ENCODE measurements around the gene RSPH9.

The RSPH9 gene

DNA sequence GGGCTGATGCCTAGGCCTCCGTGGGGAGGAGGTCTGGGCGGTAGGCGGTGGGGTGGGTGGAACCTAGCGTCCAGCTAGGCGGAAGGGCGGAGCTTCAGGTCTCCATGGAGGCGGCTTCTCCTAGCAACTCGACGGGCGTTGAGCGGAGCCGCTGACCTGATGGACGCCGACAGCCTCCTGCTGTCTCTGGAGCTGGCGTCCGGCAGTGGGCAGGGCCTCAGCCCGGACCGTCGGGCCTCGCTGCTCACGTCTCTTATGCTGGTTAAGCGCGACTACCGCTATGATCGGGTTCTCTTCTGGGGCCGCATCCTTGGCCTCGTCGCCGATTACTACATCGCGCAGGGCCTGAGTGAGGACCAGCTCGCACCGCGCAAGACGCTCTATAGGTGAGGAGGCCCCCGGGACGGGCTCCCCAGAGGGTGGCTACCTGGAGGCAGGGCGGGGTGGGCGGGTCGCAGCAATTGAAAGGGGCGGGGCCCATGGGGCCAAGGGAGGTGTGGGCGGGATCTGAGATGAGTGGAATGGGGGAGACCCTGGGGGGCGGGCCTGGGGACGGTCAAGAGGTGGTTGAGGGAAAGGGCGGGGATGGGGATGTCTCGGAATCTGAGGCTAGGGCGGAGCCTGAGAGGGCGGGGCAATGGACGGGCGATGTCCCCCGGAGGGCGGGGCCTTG, at the start of gene RSPH9:
RSPH9 (plus strand) TSS at position 97 of the 673 bp plus-strand sequence; CDS start at position 160, 63 bp downstream.
- DNase-seq: no peak

DNA sequence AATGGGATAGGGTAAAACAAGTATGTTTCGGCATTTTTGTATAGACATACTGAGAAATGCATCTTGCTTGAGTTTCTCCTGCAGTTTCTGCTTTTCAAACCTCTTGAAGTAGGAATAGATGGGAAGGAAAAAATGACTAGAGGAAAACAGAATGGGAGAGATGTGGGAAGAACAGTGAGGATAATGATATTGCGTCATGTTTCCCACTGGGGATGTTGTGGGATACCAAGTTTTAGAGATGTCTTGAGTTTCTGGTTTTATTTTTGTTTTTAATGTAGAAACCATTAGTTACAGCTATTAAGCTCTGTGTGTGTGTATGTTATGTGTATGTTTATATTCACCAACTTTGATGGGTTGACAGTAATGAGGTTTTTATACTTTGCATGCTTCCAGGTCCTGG, 44.2 kb upstream of the RSPH9 start:
- no peak for DNase-seq

DNA sequence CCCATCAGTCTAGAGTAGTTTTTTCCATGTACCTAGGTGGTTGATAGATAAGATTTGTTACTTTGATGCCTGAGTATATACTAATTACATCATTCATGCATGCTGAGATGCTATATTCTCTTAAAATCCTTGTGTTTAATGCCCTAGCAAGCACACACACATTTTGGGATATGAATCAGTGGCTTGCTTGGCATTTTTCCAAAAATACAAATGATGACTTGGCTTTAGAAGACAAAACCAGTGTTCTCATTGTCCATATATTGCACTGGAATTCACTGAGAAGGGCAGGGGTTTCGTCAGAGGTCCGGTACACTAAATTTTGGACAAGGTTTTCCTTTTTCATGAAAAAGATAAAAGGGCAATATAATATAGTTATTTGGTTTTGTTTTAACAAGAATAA, 40.7 kb upstream of the RSPH9 start:
- DNase-seq: no peak

GRCh38 chr6:43606019-43606418, 38.8 kb upstream of the RSPH9 start:
- DNase-seq: no peak

- peak; percentile 77 for DNase-seq
These were observed 36.5 kb upstream of the RSPH9 start for GRCh38 chr6:43608310-43608763.

DNA sequence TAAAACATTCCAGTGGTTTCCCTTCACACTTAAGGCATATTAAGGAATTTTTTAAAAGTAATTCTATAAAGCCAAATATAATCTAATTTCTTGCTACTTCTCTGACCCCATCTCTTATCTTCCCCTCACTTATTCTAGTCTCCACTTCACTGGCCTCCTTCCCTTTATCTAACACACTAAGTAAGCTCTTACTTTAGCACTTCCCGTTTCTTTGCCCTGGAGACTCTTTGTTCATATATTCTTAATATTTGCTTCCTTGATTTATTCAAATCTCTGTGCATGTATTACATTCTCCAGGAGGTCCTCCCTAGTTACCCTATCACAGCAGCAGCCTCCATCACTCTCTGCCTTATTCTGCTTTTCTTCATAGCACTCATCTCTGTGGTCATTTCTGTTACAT, 36.0 kb upstream of the RSPH9 start:
- DNase-seq: no peak

DNA sequence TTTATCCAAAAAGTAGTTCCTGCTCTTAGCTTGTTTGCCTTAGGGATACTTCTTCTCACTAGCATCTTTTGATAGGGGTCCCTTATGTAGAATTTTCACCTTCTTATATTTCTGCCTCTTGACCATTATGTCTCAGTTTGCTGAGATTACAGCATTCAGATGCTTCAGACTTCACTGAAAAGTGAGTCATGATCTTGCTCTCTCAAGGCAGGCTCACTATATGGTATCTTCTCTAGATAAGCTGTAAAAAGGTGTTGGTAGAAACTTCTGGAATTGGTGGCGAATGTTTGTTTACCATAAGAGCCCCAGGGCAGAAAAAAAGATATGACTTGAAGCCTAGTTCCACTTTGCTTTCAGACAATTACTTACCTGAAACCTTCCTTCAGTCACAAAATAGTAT, 35.4 kb upstream of the RSPH9 start:
- no peak for DNase-seq

DNA sequence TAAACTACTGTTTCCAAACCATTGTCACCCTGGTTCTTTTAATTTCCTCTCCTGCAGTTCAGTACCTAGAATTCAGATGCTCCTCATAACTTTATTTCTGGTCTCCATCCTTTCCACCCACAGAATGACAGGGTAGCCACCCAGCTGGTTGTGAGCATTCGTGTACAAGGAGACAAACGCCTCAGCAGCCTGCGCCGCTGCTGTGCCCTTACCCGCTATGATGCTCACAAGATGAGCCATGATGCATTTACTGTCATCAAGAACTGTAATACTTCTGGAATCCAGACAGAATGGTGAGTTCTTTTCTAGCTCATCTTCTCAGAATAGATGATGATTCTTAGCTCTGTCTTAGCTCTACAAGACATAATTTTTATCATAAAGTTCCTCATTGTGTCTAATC, 34.4 kb upstream of the RSPH9 start:
- DNase-seq: no peak

GRCh38 chr6:43613721-43614395, 31.0 kb upstream of the RSPH9 start:
- no peak for DNase-seq

- DNase-seq: no peak
These were observed 30.5 kb upstream of the RSPH9 start for GRCh38 chr6:43614396-43614730.

DNA sequence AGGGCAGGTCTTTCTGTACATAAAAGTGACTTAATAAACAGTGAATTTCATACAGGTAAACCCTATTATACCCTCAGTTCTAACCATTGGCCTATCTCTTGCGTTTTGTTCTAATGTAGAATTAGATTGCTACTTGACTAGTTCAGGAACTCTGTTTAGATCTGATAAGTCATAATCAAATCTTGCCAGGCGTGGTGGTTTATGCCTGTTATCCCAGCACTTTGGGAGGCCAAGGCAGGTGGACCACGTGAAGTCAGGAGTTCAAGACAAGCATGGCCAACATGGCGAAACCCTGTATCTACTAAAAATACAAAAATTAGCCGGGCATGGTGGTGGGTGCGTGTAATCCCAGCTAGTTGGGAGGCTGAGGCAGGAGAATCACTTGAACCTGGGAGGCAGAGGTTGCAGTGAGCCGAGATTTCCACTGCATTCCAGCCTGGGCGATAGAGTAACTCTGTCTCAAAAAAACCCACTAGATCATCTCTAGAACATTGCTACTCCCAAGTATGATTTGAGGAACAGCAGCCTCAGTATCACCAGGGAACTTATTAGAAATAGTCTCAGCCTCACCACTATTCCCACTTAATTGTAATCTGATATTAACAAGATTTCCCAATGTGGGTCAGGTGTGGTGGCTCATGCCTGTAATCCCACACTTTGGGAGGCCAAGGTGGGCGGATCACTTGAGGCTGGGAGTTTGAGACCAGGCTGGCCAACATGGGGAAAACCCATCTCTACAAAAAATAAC, 27.9 kb upstream of the RSPH9 start:
- DNase-seq: no peak

DNA sequence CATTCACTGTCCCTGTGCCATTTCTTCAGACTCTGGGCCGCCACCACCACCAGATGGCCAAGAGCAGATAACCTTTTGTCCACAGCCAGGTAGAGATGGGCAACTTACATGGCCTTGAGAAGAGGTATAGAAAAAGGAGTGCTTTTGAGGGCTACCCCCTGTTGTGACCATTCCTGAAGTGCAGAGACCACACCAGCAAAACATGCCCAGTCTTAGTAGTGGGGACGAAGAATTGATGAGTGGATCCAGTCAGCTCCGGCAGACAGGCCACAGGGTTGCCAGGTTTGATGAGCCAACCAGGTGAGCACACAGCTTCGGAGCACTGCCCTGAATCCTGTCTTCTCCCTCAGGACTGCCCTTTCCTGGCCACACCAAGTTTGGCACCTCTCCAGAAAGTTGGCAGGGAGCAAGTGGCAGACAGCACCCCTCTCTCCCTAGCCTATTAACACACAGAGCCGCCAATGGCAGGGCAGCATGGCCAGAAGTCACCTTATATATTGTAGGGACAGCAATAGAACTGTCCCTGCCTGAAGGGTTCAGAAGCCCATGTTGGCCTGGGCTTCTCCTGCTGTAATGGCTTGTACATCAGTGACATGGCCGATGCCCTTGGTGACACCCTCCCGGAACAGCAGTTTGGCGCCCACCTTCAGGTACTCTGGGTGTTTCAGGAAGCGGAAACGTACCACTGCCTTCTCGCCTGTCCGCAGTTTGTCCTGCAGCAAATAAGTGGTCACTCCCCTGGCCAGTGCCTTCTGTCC, 23.6 kb upstream of the RSPH9 start:
- no peak for DNase-seq

GRCh38 chr6:43621836-43622180, 23.0 kb upstream of the RSPH9 start:
- DNase-seq: no peak

DNA sequence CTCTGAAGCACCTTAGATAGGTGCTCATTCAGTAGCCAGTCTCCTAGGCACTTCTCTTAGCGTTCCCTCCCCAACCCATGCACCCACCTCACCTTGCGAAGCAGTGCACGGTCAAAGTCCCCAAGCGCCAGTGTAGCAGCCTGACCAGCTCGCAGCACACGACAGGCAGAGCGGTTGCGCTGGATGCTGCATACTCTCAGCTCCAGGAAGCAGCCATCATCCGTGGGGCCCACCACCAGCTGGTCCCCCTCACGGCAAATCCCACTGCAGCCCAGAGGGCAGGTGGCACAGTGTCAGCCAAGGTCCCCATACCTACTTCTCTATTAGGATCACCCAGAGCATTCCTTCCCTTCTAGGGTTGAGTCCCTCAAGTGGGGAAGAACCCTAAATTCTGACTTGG, 22.3 kb upstream of the RSPH9 start:
- no peak for DNase-seq

GRCh38 chr6:43623880-43624785, 20.7 kb upstream of the RSPH9 start:
- DNase-seq: no peak

DNA sequence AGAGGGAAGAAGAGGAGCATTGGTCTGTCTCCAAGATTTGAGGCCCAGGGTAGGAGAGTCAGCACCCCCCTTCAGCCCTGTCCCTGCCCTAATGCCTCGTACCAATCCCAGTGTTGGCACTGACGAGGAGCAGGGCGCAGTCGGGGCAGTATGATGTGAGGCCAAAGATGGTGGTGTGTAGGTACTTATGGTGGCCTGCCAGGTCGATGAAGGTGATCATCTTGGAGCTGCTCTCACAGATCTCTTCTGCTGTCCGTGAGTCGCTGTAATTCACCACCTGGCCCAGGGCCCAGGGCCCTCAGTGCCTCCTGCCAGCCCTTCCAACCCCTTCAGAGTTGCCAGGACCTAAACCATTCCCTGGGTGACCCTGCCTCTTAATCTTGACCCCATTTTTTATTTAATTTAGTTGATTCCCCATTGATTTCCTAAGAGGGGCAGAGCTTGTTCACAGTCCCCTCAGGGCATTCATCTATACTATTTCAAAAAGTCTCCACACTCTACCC, 20.0 kb upstream of the RSPH9 start:
- DNase-seq: no peak

DNA sequence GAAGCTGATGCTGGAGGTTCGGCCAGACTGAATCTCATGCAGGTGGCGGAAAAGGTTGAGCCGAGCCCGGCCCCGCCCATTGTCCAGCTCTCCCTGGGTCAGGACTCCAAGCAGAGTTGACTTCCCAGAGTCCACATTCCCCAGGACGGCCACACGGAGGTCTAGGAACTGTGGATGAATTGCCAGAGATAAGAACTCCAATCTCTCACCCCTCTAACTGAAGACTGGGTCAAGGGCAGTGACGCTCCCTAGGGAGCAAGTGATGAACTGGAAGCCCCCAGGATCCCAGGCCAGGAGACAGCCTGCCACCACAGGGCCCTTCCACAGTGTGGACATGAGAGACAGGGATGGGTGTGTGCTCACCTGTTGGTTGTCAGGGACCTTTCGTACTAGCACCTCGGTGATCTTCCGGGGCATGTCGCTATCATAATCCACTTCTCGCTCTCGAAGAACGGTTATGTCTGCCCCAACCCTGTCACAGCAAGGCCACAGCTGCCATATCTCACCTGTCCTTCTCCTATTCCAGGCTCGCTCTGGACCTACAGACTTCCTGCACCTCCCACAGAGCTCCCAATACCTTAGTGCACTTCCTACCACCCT, 19.3 kb upstream of the RSPH9 start:
- no peak for DNase-seq

- no peak for DNase-seq
These were observed 17.6 kb upstream of the RSPH9 start for GRCh38 chr6:43627008-43627825.

DNA sequence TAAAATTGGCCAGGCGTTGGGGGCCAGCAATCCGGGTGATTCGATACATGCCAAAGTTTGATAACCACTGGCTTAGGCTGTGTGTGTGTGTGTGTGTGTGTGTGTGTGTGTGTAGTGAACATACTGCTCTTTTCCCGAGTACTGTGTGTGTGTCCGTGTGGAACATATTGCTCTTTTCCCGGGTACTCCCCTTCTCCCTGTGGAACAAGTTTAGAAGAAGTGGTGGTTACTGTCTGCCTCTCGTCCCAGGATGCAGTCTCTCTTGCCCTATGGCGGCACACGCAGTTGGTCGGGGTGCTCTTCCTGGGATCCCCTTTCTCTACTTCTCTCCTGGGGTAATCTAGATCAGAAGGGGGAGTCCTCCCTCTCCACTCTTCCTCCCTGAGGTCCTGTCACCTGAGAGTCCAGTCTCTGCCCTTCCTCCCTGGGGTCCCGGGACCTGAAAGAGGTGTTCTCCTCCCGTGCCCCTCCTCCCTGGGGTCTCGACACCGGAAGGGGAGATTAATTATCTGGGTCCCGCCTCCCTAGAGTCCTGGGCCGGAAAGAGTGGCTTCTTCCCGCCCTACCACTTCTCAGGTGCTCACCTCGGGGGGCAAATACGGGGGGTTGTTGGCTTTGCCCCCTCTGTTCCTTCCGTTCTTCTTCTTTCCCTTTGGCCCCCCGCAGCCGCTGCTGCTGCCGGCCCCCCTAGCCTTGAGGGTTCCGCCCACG, 16.3 kb upstream of the RSPH9 start:
- peak; percentile 63 for DNase-seq

GRCh38 chr6:43629104-43629504, 15.7 kb upstream of the RSPH9 start, which contains the start of gene GTPBP2:
GTPBP2 (minus strand) TSS chr6:43629264; CDS start chr6:43629162, 102 bp downstream.
- DNase-seq: peak; percentile 98

Data from NCI-H2171 (cell line).